SH-SY5Y (cell line): ENCODE results near the gene IL17RE.

Experiments used
- GATA2 ChIP-seq: IDR thresholded peaks from 2 replicates; pipeline ENCODE4 v1.6.1; 2011; ENCODE audit warnings: mild to moderate bottlenecking, low read depth, low read length
- GATA3 ChIP-seq: IDR thresholded peaks from 2 replicates; pipeline ENCODE4 v1.6.1; 2011; ENCODE audit warnings: low read depth, mild to moderate bottlenecking, low read length, moderate library complexity

Gene IL17RE

DNA sequence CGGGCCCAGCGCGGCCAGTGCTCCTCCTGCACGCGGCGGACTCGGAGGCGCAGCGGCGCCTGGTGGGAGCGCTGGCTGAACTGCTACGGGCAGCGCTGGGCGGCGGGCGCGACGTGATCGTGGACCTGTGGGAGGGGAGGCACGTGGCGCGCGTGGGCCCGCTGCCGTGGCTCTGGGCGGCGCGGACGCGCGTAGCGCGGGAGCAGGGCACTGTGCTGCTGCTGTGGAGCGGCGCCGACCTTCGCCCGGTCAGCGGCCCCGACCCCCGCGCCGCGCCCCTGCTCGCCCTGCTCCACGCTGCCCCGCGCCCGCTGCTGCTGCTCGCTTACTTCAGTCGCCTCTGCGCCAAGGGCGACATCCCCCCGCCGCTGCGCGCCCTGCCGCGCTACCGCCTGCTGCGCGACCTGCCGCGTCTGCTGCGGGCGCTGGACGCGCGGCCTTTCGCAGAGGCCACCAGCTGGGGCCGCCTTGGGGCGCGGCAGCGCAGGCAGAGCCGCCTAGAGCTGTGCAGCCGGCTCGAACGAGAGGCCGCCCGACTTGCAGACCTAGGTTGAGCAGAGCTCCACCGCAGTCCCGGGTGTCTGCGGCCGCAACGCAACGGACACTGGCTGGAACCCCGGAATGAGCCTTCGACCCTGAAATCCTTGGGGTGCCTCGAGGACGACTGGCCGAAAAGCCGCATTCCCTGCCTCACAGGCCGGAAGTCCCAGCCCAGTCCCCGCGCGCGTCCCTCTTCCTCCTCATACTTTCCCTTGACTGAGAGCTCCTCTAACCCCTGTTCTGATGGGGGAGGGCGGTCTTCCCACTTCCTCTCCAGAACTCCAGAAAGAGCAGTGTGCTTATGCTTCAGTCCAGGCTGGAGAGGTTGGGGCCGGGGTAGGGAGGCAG lies 12.8 kb downstream of the IL17RE start:
- TF ChIP-seq GATA3 (no peak), GATA2 (no peak)

DNA sequence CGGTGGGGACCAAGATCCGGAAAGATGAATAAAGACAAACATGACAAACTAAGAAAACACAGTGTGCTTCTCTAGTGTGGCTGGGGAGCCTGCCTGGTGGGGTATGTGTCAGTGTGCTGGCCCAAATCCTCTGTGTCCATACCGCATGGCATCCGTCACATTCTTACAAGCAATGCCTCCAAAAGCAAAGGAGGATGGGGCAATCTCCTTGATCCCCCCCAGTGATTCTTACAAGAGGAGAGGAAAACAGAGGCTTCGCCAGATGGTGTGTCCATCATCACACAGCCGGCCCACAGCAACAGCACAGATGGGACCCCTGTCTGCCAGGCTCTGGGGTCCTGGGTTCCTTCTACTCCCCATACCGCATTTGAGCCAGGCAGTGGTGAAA lies 13.7 kb downstream of the IL17RE start:
- TF ChIP-seq GATA3 (no peak), GATA2 (no peak)

DNA sequence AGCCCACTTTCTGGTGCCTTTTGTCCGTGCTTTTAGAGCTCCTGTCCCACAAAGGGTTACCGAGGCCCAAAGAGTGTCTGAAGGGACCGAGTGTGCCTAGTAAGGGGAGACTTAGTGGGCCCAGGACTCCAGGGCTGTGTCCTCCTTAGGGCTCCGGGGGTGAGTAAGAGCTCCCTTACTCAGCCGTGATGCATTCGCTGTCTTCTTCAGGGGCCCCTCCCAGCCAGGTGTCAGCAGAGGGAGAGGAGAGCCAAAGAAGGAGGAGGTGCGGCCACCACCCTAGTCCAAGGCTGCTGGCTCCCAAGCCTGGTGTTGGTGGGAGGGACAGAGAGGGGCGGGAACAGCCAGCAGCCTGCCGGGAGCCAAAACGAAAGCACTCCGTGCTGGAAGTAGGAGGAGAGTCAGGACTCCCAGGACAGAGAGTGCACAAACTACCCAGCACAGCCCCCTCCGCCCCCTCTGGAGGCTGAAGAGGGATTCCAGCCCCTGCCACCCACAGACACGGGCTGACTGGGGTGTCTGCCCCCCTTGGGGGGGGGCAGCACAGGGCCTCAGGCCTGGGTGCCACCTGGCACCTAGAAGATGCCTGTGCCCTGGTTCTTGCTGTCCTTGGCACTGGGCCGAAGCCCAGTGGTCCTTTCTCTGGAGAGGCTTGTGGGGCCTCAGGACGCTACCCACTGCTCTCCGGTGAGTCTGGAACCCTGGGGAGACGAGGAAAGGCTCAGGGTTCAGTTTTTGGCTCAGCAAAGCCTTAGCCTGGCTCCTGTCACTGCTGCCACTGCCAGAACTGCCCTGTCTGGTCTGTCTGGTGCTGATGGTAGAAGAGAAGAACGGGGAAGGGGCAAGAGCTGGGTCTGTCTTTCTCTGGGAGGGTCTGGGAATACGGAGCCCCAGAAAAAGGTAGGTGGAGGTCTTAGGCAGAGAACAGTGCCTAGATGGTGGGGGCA lies 14.4 kb downstream of the IL17RE start, which contains the start of gene IL17RC:
Gene IL17RC, plus strand, starts transcription at position 365 of the 947 bp plus-strand sequence. Its CDS starts 218 bp downstream, at position 583.
- TF ChIP-seq GATA2 (no peak), GATA3 (no peak)

DNA sequence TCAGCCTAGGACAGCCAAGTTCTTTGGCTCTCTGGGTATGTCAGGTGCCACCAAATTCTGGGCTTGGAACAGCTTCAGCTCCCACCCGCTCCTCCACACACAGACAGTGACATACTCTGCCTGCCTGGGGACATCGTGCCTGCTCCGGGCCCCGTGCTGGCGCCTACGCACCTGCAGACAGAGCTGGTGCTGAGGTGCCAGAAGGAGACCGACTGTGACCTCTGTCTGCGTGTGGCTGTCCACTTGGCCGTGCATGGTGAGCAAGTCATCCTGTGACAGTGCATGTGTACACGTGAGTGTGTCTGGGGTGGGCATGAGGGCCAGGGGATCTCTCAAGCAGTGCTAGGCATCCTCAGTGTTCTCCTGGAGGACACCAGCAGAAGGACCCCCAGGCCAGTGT lies 15.2 kb downstream of the IL17RE start:
- no peak for TF ChIP-seq GATA3
- no peak for TF ChIP-seq GATA2

DNA sequence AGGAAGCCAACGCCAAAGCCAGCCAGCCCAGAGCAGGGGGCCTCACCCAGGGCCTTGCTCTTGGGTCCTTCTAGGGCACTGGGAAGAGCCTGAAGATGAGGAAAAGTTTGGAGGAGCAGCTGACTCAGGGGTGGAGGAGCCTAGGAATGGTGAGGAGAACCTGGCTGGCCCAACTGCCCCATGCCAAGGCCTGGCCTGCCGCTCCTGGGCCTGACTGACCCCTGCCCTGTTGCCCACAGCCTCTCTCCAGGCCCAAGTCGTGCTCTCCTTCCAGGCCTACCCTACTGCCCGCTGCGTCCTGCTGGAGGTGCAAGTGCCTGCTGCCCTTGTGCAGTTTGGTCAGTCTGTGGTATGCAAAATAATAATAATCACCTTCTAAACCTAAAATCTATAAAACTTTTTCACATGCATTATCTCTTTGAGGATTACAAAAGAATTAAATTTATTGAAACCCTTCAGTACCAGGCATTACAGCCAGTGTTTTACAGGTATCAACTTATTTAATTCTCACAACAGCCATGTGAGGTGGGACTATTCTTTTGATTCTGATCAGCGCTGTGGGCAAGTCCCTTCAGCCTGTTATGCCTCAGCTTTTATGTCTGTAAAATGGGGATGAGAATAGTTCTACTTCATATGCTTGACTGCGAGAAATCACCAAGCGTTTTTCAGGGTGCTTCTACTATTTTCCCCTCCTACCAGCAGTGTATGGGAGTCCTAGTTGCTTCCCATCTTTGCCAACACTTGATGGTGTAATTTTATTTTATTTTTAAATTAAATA lies 15.8 kb downstream of the IL17RE start:
- TF ChIP-seq GATA2 (no peak), GATA3 (no peak)

DNA sequence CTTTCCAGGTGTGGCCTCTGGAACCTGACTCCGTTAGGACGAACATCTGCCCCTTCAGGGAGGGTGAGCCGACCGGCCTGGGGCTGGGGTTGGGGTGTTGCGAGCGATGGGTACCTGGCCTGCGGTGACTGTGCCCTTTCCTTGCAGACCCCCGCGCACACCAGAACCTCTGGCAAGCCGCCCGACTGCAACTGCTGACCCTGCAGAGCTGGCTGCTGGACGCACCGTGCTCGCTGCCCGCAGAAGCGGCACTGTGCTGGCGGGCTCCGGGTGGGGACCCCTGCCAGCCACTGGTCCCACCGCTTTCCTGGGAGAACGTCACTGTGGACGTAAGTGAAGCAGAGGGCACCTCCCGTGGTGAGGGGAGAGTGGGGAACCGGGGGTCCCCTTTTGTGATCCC lies 25.5 kb downstream of the IL17RE start:
- TF ChIP-seq GATA2 (no peak), GATA3 (no peak)

DNA sequence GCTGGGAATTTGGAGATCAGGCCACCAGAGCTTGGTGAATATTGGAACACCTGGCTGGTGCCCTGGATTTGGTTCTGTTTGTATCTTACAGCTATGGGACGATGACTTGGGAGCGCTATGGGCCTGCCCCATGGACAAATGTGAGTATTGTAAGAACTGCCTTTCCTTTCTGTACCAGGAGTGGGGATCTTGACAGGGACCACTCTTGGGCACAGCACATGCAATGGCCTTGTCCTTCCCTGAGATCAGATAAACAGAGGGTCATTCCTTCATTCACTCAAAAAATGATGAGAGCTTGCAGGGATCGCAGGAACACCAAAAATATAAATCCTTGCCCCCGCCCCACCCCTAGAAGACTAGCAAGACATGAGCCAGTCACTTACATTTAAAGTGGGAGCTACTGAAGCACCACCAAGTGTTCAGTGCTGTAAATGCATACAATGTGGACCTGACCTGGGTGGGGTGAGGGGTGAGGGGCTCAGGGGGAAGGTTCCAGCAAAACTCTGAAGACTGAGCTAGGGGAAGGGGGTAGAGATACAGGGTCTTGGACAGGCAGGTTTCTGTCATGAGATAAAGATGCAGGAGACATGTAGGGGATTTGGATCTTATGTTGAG lies 28.3 kb downstream of the IL17RE start:
- no peak for TF ChIP-seq GATA2
- no peak for TF ChIP-seq GATA3

DNA sequence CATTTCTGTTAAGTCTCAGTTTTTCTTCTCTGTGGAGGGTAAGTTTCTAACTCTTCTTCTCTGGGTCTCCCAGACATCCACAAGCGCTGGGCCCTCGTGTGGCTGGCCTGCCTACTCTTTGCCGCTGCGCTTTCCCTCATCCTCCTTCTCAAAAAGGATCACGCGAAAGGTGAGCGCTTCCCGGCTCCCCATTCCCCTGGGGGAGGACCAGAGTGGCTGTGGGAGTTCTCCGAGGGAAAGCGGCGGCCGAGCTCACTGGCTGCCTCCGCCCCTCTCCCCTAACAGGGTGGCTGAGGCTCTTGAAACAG lies 29.8 kb downstream of the IL17RE start:
- TF ChIP-seq GATA3 (no peak), GATA2 (no peak)

DNA sequence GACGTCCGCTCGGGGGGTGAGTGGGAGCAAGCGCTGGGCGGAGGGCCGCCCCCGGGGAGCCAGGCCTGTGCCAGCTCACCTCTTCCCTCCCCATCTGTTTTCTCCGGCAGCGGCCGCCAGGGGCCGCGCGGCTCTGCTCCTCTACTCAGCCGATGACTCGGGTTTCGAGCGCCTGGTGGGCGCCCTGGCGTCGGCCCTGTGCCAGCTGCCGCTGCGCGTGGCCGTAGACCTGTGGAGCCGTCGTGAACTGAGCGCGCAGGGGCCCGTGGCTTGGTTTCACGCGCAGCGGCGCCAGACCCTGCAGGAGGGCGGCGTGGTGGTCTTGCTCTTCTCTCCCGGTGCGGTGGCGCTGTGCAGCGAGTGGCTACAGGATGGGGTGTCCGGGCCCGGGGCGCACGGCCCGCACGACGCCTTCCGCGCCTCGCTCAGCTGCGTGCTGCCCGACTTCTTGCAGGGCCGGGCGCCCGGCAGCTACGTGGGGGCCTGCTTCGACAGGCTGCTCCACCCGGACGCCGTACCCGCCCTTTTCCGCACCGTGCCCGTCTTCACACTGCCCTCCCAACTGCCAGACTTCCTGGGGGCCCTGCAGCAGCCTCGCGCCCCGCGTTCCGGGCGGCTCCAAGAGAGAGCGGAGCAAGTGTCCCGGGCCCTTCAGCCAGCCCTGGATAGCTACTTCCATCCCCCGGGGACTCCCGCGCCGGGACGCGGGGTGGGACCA lies 30.4 kb downstream of the IL17RE start:
- TF ChIP-seq GATA3 (no peak), GATA2 (no peak)

DNA sequence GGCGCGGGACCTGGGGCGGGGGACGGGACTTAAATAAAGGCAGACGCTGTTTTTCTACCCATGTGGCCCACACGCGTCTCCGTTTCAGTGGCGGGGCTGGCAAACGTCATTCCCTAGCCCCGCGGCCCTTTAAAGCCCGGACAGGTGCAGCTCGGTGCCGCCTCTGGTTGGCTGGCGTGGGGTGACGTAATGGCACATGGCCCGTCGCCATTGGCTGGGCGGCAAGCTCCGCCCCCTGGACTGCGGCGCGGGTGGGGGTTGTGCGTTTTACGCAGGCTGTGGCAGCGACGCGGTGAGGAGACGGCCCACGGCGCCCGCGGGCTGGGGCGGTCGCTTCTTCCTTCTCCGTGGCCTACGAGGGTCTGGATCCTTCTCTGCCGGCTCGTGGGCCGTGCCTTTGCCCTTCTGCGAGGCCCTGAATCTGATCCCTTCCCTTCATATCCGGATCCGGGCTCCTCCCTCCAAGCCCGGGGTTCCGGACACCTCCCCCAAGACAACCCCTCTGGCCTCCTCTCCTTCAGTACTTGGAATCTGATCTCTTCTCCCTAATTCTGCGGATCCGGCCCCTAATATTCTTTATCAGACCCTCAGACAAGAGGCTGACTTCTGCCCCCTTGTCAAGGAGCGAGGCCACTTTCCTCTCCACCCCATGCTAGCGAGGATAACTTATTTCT lies 31.1 kb downstream of the IL17RE start, which contains the start of gene CRELD1:
Gene CRELD1, plus strand, starts transcription at position 274 of the 674 bp plus-strand sequence. CDS start 605 bp downstream, outside the sequence.
- TF ChIP-seq GATA3 (no peak), GATA2 (no peak)

DNA sequence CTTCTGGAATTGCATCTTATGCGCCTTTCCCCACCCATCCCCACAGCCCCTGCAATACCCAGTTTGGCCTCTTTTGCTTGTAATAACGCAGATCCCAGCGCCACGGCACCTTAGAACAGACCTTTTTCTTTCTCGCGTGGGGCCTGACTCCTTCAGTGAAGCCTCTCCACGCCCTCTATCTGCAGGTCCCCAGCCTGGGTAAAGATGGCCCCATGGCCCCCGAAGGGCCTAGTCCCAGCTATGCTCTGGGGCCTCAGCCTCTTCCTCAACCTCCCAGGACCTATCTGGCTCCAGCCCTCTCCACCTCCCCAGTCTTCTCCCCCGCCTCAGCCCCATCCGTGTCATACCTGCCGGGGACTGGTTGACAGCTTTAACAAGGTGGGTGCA lies 31.6 kb downstream of the IL17RE start:
- TF ChIP-seq GATA2 (no peak), GATA3 (no peak)

DNA sequence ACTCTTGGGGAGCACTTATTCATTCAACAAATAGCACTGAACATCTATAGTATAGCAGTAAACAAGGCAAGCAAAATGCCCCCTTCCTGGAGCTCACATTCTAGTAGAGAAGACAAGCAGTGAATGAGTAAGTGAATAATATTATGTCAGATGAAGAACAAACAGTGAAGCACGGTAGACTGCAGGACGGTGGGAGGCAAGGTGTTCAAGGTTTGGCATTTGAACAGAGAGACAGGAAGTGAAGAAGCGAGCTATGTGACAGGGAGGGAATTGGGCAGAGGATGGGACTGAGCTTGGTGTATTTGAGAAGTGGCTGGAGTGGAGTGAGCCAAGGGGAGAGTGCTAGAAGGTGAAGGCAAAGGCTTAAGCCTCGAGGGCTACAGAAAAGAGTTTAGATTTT lies 32.3 kb downstream of the IL17RE start:
- TF ChIP-seq GATA2 (no peak), GATA3 (no peak)
